ENCODE data around the gene KCNG1. TPM values are rescaled to one million over a fixed set of nuclear protein-coding genes. Genes with fewer than 3 reads are reported as not detected.

KCNG1 gene
- total and polyA plus RNA-seq, 2 of the 8 experiments (the other 6 are each of a cell fraction or from before 2014, with no cell fraction given), result 16.0 to 18.0 TPM

- TF ChIP-seq CHD7 (IDR thresholded peaks at IDR 0.05; ENCODE audit: insufficient replicate concordance, low read length), result no peak
- TF ChIP-seq EGR1 (IDR thresholded peaks at IDR 0.05; ENCODE audit: borderline replicate concordance, low read depth, low read length), result no peak
- TF ChIP-seq CHD1 (IDR thresholded peaks at IDR 0.05; ENCODE audit: low read depth, low read length), result no peak
Measured at GRCh38 chr20:51002633-51003032, 20.3 kb downstream of the KCNG1 start (continued).

Measured in H1 (cell line).